Right lobe of liver (tissue), 4 donors: ENCODE measurements around the gene NDUFV2.

ENCODE experiments used
- POLR2A ChIP-seq: fragments of 450-650 bp; IDR thresholded peaks from one replicate; pipeline ENCODE4 v1.6.1; 2017; ENCODE audit warnings: antibody characterized with exemption, mild to moderate bottlenecking
- TF ChIP-seq, protein P1 (sequence below), 4 donors: fragments of 200-600 bp in 3 of 4; fragments of 450-650 bp in 1 of 4; IDR thresholded peaks; one replicate each; pipeline versions ENCODE4 v1.5.1 to v1.8.0; 2016 to 2022; ENCODE audit warnings: antibody characterized with exemption in 4 of 4, mild to moderate bottlenecking in 2 of 4
- donor health status: DM: no; HTN: no; CAD: no.
- donor health status: DM: no; HTN: no; CAD: no.
- donor health status: DM: no; HTN: yes; CAD: no.

DNA sequence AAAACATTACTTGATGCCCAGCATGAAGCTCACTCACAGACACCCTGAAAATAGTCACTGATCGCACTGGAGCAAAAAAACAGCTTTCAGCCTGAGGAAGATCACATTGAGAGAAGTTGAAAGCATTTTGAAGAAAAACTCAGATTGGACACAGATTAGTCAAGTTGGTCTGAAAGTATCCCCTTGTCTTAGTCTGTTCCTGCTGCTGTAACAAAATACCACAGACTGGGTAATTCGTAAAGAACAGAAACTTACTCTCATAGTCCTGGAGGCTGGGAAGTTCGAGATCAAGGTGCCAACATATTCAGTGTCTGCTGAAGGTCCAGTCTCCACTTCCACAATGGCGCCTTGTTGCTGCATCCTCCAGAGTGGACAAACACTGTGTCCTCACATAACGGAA, 14.2 kb upstream of the NDUFV2 start:
- TF ChIP-seq, protein P1, sequence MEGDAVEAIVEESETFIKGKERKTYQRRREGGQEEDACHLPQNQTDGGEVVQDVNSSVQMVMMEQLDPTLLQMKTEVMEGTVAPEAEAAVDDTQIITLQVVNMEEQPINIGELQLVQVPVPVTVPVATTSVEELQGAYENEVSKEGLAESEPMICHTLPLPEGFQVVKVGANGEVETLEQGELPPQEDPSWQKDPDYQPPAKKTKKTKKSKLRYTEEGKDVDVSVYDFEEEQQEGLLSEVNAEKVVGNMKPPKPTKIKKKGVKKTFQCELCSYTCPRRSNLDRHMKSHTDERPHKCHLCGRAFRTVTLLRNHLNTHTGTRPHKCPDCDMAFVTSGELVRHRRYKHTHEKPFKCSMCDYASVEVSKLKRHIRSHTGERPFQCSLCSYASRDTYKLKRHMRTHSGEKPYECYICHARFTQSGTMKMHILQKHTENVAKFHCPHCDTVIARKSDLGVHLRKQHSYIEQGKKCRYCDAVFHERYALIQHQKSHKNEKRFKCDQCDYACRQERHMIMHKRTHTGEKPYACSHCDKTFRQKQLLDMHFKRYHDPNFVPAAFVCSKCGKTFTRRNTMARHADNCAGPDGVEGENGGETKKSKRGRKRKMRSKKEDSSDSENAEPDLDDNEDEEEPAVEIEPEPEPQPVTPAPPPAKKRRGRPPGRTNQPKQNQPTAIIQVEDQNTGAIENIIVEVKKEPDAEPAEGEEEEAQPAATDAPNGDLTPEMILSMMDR (IDR thresholded peaks at IDR 0.05), result no peak
- TF ChIP-seq POLR2A, result no peak
